HG03439 (cell line): ENCODE measurements around the gene PLCB3.

Experiments used
- ATAC-seq: cut with Tn5 transposase; IDR thresholded peaks from one replicate; pipeline ENCODE4 v1.9.1; 2021; ENCODE audit warnings: mild to moderate bottlenecking, moderate library complexity; ENCODE audit not compliant: unreplicated experiment

PLCB3 gene

GRCh38 chr11:64251016-64251752, at the start of gene PLCB3:
Gene PLCB3, plus strand, starts transcription at chr11:64251530. Its CDS starts 120 bp downstream, at chr11:64251650.
- no peak for ATAC-seq

GRCh38 chr11:64201543-64201942, 49.8 kb upstream of the PLCB3 start:
- ATAC-seq, result no peak

- no peak for ATAC-seq
Observed at GRCh38 chr11:64202992-64203391, 48.3 kb upstream of the PLCB3 start.

- ATAC-seq, result no peak
Observed at GRCh38 chr11:64203421-64204079, 47.8 kb upstream of the PLCB3 start.

GRCh38 chr11:64204080-64204440, 47.3 kb upstream of the PLCB3 start:
- ATAC-seq, result no peak

- ATAC-seq, result no peak
Observed at GRCh38 chr11:64204464-64204989, 46.8 kb upstream of the PLCB3 start.

- no peak for ATAC-seq
Observed at GRCh38 chr11:64206457-64207255, 44.7 kb upstream of the PLCB3 start, which contains the start of gene FERMT3. Gene FERMT3, plus strand, starts transcription at chr11:64206721. Its CDS starts 644 bp downstream, at chr11:64207365.

GRCh38 chr11:64207256-64208085, 43.9 kb upstream of the PLCB3 start:
- ATAC-seq, result no peak

GRCh38 chr11:64208086-64208795, 43.1 kb upstream of the PLCB3 start:
- ATAC-seq, result no peak

GRCh38 chr11:64208796-64209562, 42.4 kb upstream of the PLCB3 start:
- ATAC-seq, result no peak

- no peak for ATAC-seq
Observed at GRCh38 chr11:64209563-64209843, 41.8 kb upstream of the PLCB3 start.

GRCh38 chr11:64210301-64211020, 40.9 kb upstream of the PLCB3 start:
- no peak for ATAC-seq

GRCh38 chr11:64211181-64211872, 40.0 kb upstream of the PLCB3 start:
- ATAC-seq, result no peak

GRCh38 chr11:64216879-64217278, 34.5 kb upstream of the PLCB3 start:
- ATAC-seq, result no peak

- no peak for ATAC-seq
Observed at GRCh38 chr11:64218628-64219353, 32.5 kb upstream of the PLCB3 start.

- no peak for ATAC-seq
Observed at GRCh38 chr11:64219354-64219684, 32.0 kb upstream of the PLCB3 start.

- no peak for ATAC-seq
Observed at GRCh38 chr11:64219755-64220154, 31.6 kb upstream of the PLCB3 start.

- ATAC-seq, result no peak
Observed at GRCh38 chr11:64220271-64220670, 31.1 kb upstream of the PLCB3 start.
